Activated CD4-positive, alpha-beta T cell treated with anti-CD3 and anti-CD28 coated beads, Interleukin-2, amount 50 U/mL, for 24 hours (primary cell): ENCODE data around the gene DAPK2.

ENCODE experiments used
- DNase-seq, 2 donors: peaks; one replicate each; pipeline ENCODE4 v3.0.0-alpha.2; 2020; ENCODE audit warnings: low read depth in 1 of 2, low spot score in 1 of 2

The DAPK2 gene

GRCh38 chr15:63944681-63944955, 101.7 kb downstream of the DAPK2 start:
- no peak for DNase-seq

GRCh38 chr15:63943829-63944680, 102.2 kb downstream of the DAPK2 start:
- DNase-seq: no peak

- DNase-seq: no peak
Observed at GRCh38 chr15:63942486-63943365, 103.6 kb downstream of the DAPK2 start.

GRCh38 chr15:63941698-63942465, 104.4 kb downstream of the DAPK2 start:
- DNase-seq: no peak

- no peak for DNase-seq
Observed at GRCh38 chr15:63940966-63941620, 105.2 kb downstream of the DAPK2 start.

- no peak for DNase-seq
Observed at GRCh38 chr15:63939531-63940130, 106.7 kb downstream of the DAPK2 start.

- no peak for DNase-seq
Observed at GRCh38 chr15:63938486-63939061, 107.7 kb downstream of the DAPK2 start.

- DNase-seq: no peak
Observed at GRCh38 chr15:63933522-63933921, 112.8 kb downstream of the DAPK2 start.

- DNase-seq: no peak
Observed at GRCh38 chr15:63931556-63931955, 114.7 kb downstream of the DAPK2 start.

- no peak for DNase-seq
Observed at GRCh38 chr15:63930034-63930433, 116.3 kb downstream of the DAPK2 start.

- no peak for DNase-seq
Observed at GRCh38 chr15:63928185-63928842, 118.0 kb downstream of the DAPK2 start.

GRCh38 chr15:63923993-63924950, 122.0 kb downstream of the DAPK2 start:
- no peak for DNase-seq

GRCh38 chr15:63922916-63923315, 123.4 kb downstream of the DAPK2 start:
- no peak for DNase-seq

GRCh38 chr15:63922261-63922904, 123.9 kb downstream of the DAPK2 start:
- no peak for DNase-seq

GRCh38 chr15:63920504-63921175, 125.6 kb downstream of the DAPK2 start:
- no peak for DNase-seq

- no peak for DNase-seq
Observed at GRCh38 chr15:63918901-63919348, 127.4 kb downstream of the DAPK2 start.

GRCh38 chr15:63918317-63918672, 128.0 kb downstream of the DAPK2 start:
- DNase-seq: no peak
